CD4-positive, alpha-beta T cell treated with Interleukin-10 for 1 hour (primary cell): ENCODE results near the gene COASY.
"Not testable (repeated sequence)": the region's sequence is repeated elsewhere in the genome, so short reads cannot be mapped to it uniquely, and the experiment has no call there.

ENCODE experiments used
- DNase-seq: peaks from one replicate; pipeline ENCODE4 v3.0.0-alpha.2; 2020

COASY gene

GRCh38 chr17:42577532-42578281, 15.8 kb downstream of the COASY start, which contains the start of gene PSMC3IP:
Gene PSMC3IP (minus strand): TSS chr17:42577729. CDS start chr17:42577686, 43 bp downstream.
- DNase-seq: peak; percentile 92

GRCh38 chr17:42578282-42578869, 16.4 kb downstream of the COASY start:
- DNase-seq: peak; percentile 76

DNA sequence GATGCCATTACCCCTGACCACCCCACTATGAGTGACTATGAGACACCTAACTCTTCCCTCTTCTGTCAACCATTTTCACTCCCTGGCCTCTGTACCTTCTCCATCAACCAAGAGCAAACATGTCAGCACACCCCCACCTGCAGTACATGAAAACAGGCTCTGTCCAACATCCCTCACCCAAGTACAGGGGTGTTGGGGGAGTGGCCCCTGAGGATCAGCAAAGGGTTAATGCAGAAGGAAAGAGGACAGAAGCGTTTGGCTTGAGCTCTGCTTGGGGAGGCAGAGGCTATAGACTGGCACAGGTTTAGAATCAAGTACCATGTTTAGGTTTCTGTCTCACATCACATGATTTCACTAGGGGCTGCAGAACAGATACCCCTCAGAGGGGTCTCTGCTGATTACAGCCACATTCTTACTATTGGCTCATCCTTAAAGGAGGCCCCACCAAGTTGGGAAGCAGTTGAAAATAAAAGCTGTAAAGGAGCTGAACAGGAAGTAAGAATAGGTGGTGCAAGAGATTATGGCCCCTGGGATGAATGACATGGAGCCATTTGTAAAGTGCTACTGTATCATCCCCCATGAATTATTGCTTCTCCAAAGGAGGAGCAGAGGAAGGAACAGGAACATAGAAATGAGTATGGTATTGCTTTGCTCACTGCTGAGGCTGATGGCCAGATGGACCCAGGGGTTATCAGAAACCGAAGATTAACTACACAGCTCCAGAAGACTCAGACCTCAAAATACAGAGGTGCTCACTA, 18.0 kb downstream of the COASY start:
- no peak for DNase-seq

- no peak for DNase-seq
Measured at GRCh38 chr17:42581744-42582270, 19.9 kb downstream of the COASY start.

DNA sequence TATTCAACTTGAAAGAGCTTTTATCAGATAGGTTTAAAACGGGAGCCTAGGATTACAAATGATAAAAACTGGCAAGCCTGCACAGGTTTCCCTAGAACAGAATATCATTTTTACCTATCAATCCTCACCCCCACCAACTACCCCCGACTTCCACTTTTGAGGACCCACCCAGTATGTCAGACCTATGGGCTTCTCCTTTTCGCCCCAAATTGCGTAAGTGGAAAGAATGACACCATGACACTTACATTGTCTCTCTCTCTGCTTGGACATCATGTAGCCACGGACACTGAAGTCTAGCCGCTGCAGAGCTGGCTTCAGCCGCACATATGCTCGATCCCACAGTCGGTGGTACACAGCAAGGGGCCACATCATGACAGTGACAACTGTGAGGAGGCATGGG, 22.9 kb downstream of the COASY start:
- no peak for DNase-seq

- DNase-seq: no peak
Measured at GRCh38 chr17:42585353-42585752, 23.4 kb downstream of the COASY start.

DNA sequence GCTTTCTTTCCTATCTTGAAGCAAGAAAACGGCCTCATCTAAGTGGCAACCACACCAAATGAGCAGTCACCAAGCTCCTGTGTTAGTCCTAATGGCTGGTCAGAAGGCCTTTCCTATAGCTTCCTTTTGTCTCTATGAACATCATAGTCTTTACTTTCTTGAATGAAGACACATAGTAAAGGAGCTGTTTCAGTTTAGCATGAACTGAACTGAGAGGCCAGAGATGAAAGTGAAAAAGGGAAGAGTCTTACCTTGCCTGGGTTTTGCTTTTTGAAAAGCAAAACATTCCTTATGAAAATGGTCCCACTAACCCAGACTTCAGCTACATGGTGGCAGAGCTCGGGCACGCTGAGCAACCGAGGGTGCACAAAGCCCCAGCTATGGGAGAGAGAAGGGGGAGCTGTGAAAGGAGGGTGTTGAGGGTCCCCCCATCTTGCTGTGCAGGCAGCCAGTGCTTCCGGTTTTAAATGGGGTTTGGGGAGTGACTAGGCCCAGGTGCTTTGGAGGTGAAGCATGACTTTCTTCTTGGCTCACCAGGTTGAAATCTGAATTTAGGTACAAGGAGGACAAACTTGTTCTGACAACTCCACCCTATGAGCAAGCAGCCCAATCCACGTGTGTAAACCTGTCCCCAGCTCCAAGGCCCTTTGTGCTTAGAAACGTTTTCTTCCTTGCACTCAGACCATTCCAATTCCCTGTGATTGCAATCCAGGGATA, 24.7 kb downstream of the COASY start:
- DNase-seq: no peak

GRCh38 chr17:42590886-42591285, 28.9 kb downstream of the COASY start:
- no peak for DNase-seq

DNA sequence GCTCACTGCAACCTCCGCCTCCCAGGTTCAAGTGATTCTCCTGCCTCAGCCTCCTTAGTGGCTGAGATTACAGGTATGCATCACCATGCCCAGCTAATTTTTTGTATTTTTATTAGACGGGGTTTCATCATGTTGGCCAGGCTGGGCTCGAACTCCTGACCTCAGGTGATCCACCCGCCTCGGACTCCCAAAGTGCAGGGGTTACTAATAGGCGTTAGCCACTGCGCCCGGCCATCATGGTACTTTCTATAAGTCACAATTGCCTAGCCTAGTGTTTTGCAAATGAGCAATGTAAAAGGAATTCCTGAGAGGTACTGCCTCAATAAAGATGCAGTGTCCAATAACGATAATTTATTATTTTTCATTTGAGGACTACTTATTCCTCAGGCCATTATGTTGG, 29.5 kb downstream of the COASY start:
- no peak for DNase-seq

DNA sequence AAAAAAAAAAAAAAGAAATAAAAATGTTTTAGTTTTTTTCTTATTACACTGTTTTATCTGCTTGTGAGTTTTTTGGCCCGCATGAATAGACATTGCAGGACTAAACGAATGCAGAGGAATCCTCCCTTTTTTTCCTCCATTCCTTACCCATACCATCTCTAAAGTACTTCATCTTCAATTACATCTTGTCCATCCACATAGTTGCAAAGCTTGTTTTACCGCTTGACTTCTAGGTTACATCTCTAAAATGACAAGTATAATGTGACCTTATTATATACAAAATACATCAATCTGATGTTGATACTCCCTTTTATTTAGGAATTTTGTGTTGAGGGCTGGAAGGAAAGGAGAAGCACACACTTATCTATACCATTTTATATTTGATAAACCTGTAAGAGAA, 34.4 kb downstream of the COASY start:
- DNase-seq: no peak

DNA sequence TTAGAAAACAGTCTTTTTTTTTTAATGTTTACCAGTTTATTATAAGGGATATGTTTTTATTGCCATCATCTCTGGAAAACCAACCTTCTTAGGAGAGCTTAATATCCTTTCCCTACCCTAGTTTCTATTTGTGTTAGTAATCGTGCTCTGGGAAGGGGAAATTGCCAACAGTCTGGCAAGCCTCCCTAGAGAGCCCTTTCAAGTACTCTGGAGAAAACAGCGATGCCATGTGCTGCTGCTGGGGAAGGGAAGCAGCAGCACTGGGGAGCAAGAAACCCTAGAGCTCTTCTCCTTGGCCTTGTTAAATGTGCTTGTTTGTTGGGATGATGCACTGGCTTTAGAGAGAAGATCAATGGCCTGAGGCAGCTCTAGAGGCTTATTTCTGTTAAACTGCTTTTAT, 37.0 kb downstream of the COASY start:
- DNase-seq: no peak

- no peak for DNase-seq
Measured at GRCh38 chr17:42603318-42603717, 41.4 kb downstream of the COASY start.

- DNase-seq: no peak
Measured at GRCh38 chr17:42607769-42608168, 45.8 kb downstream of the COASY start.

- DNase-seq: peak; percentile 27
Measured at GRCh38 chr17:42608305-42609181, 46.6 kb downstream of the COASY start.

DNA sequence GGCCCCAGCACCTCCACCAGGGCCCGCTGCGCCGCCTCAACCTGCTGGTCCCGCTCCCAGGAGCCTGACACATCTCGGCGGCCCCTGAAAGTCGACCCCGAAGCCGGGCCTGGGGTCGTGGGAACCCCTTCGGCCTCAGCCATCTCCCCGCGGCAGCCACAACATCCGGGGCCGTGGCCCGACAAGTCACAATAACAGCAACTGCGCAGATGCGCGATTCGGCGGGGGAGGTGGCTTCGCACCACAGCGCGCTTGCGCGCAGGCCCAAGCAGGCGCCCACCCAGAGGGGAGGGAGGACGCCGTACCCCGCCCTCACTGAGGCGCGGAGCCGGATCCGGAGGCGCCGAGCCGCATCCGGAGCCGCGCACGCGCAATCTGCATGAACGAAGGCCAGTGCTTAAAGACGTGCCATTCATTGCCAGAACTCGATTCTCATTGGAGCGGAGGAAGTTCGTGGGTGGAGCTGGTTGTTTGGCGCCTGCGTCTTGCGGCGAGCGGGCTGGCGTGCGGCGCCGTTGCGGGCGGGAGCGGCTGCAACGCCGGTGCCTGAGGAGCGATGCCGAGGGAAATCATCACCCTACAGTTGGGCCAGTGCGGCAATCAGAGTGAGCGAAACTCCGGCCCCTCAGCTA, 47.4 kb downstream of the COASY start, which contains the start of the genes RETREG3 and TUBG1:
RETREG3 (minus strand) TSS at position 193 of the 632 bp plus-strand sequence; CDS start at position 143, 50 bp downstream.
TUBG1 (plus strand) TSS at position 502 of the 632 bp plus-strand sequence; CDS start at position 557, 55 bp downstream.
- peak; percentile 99 for DNase-seq

DNA sequence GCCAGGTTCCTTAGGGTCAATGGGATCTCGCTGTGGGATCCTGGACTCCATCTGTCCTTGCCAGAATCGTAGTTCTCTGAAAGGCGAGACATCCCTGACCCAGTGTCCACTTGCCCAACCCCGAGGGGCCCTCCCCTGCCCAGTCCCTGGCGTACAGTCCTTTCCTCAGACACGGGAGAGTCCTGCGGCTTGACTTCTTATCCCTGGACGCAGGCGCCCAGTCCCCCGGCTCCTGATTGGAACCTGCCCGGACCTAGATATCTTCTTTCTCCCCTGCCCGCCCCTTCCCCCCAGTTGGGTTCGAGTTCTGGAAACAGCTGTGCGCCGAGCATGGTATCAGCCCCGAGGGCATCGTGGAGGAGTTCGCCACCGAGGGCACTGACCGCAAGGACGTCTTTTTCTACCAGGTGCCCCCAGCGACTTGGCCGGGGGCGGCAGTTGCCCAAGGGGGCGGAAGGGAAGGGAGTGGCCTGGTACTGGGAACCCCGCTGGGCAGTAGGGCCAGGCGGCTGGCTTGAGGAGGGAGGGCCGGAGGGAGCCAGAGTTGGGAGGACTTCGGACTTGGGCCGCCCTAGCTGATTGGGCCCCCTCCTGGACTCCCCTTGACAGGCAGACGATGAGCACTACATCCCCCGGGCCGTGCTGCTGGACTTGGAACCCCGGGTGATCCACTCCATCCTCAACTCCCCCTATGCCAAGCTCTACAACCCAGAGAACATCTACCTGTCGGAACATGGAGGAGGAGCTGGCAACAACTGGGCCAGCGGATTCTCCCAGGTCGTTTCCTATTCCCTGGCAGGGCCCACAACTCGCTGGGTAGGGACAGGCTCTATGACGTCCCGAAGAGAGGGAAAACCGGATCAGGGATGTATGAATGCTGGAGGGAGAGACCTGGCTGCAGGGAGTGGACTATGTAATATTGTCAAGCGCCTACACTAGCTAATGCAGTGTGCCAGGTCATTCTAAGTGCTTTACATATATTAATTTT, 48.2 kb downstream of the COASY start:
- not testable (repeated sequence) for DNase-seq

DNA sequence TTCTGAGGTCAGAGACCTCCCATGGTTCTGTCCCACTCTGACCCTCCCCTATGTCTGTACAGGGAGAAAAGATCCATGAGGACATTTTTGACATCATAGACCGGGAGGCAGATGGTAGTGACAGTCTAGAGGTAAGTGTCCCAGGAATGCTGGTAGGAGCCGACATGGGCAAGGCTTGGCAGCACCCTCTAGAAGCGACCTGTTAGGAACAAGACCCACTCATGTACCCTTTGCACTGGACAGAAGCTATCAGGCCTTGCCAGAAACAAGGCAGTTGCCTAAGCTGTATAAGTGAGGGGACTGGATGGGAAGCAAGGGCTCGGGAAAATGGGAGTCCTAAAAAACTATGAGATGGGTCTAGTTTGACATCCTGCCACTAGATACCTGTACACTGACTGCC, 50.1 kb downstream of the COASY start:
- DNase-seq: no peak

- DNase-seq: no peak
Measured at GRCh38 chr17:42613699-42614295, 51.8 kb downstream of the COASY start.
